Endothelial cell of coronary artery (primary cell): ENCODE data around the gene LGALS7B. TPM values are rescaled to one million over a fixed set of nuclear protein-coding genes. Genes with fewer than 3 reads are reported as not detected.

Experiments used
- total RNA-seq: library from RNA; depleted of rRNA; stranded (reverse); fragments of >200 nt; gene quantifications from 2 replicates; pipeline ENCODE4 v1.2.3, GENCODE V29; 2014

LGALS7B gene
- not detected in 2 replicates for total RNA-seq

GRCh38 chr19:38788478-38789243, at the start of gene LGALS7B:
TSS of gene LGALS7B (plus strand) at chr19:38789200. CDS start at chr19:38789227, 27 bp downstream.

DNA sequence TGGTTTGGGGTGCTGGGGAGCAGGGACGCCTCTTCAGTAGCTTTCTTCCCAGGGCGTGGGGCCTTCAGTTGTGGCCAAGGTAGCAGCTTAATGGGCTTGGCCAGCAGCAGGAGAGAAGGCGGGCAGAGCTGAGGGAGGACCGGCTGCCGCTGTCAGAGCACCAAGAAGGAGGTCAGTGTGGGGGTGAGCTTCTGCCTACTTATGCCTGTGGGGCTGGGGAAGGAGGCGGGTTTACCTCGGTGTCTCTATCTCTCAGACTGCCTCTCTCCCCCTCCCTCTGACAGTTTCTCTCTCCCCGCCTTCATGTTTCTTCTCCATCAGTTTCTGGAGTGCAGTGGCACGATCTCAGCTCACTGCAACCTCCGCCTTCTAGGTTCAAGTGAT, 44.7 kb upstream of the LGALS7B start, which contains the start of gene CAPN12:
Gene CAPN12, minus strand, starts transcription at position 177 of the 384 bp plus-strand sequence. CDS start 309 bp downstream, outside the sequence.

GRCh38 chr19:38773469-38774177, 15.4 kb upstream of the LGALS7B start, which contains the start of gene LGALS7:
TSS of gene LGALS7 (minus strand) at chr19:38773517. CDS start at chr19:38773492, 25 bp downstream.

GRCh38 chr19:38812841-38813320, 23.9 kb downstream of the LGALS7B start, which contains the start of gene LGALS4:
TSS of gene LGALS4 (minus strand) at chr19:38812945. CDS start at chr19:38812886, 59 bp downstream.

Other genes starting within 250 kb of the LGALS7B start
- 0.09 TPM in 1 of 2 replicates, not detected in the other for gene MAP4K1, start 171.2 kb upstream of the LGALS7B start, total RNA-seq
- gene EIF3K, start 170.0 kb upstream of the LGALS7B start, total RNA-seq, result 321 and 419 TPM in 2 replicates
- gene ACTN4, start 141.6 kb upstream of the LGALS7B start, total RNA-seq, result 242 and 368 TPM in 2 replicates
- gene CAPN12, start 44.7 kb upstream of the LGALS7B start, total RNA-seq, result not detected in 2 replicates
- not detected in 2 replicates for gene LGALS7, start 15.7 kb upstream of the LGALS7B start, total RNA-seq
- 0.09 TPM in 1 of 2 replicates, not detected in the other for gene LGALS4, start 23.7 kb downstream of the LGALS7B start, total RNA-seq
- gene ECH1, start 42.6 kb downstream of the LGALS7B start, total RNA-seq, result 19.3 and 36.8 TPM in 2 replicates
- 239 and 308 TPM in 2 replicates for gene HNRNPL, start 60.8 kb downstream of the LGALS7B start, total RNA-seq
- gene RINL, start 89.1 kb downstream of the LGALS7B start, total RNA-seq, result 3.2 and 4.2 TPM in 2 replicates
- gene SIRT2, start 110.4 kb downstream of the LGALS7B start, total RNA-seq, result 43.9 and 44.0 TPM in 2 replicates
- gene NFKBIB, start 110.8 kb downstream of the LGALS7B start, total RNA-seq, result 10.9 and 14.0 TPM in 2 replicates
- not detected in 2 replicates for gene CCER2, start 123.0 kb downstream of the LGALS7B start, total RNA-seq
- gene SARS2, start 141.6 kb downstream of the LGALS7B start, total RNA-seq, result 13.9 and 15.0 TPM in 2 replicates
- gene MRPS12, start 141.7 kb downstream of the LGALS7B start, total RNA-seq, result 36.9 and 48.1 TPM in 2 replicates
- gene FBXO17, start 186.5 kb downstream of the LGALS7B start, total RNA-seq, result 14.8 and 17.7 TPM in 2 replicates
- gene FBXO27, start 243.3 kb downstream of the LGALS7B start, total RNA-seq, result 0.54 and 0.94 TPM in 2 replicates